ENCODE results near the gene NCK2. TPM values are rescaled to one million over a fixed set of nuclear protein-coding genes. Genes with fewer than 3 reads are reported as not detected.

The NCK2 gene
- total and polyA plus RNA-seq, 10 of the 15 experiments (the other 5 are each of a cell fraction or from before 2014, with no cell fraction given), result 1.2 to 30.9 (median 14.1) TPM

GRCh38 chr2:105722726-105723297 lies 21.9 kb upstream of the NCK2 start:
- WGBS (ENCODE audit: insufficient coverage, insufficient replicate concordance, low lambda C conversion rate, missing lambda C conversion rate), result 73% methylated on average over 11 of the region's 11 CpGs
- no peaks in the 10 kb centered on the region for H3K36me3 ChIP-seq (ENCODE audit: control insufficient read depth in 2 of 2, insufficient read depth in 2 of 2, low read length in 1 of 2)
- H3K27me3 ChIP-seq (replicated peaks in 1 of 2; ENCODE audit: control insufficient read depth in 2 of 2, insufficient read depth in 2 of 2, low read length in 1 of 2), result no peaks in the 10 kb centered on the region; a peak in 2 of 4 replicates
- DNase-seq (ENCODE audit: low read depth, low spot score) (no peak), FAIRE-seq (no peak), ATAC-seq (no peak)
- no peak overlapping the region for H3K9ac ChIP-seq (ENCODE audit: control insufficient read depth, insufficient read depth, low read length)
- H3K79me2 ChIP-seq (ENCODE audit: control insufficient read depth, insufficient read depth, low read length), result no peaks in the 10 kb centered on the region
- no TSS peak for BruUV-seq (replicated peaks)
- ChIA-PET RAD21 (ENCODE audit: unreplicated experiment) (no interaction called here), CTCF (no interaction called here), POLR2A (no interaction called here), SMC1A (ENCODE audit: uncharacterized antibody, unreplicated experiment) (no interaction called here)
- no peak overlapping the region for H3K4me2 ChIP-seq (ENCODE audit: control insufficient read depth, insufficient read depth)
- H3K4me1 ChIP-seq (ENCODE audit: control insufficient read depth, insufficient read depth, low read length), result no peaks in the 10 kb centered on the region
- no peaks in the 10 kb centered on the region for H4K20me1 ChIP-seq (ENCODE audit: control insufficient read depth, insufficient read depth)
- H3K9me3 ChIP-seq (replicated peaks; ENCODE audit: control insufficient read depth, insufficient read depth, low read length), result peaks cover 2% of the 10 kb centered on the region; the same call in 1 of the 3 replicates
- H3K27ac ChIP-seq (ENCODE audit: control insufficient read depth, insufficient read depth), result no peak overlapping the region
- in situ Hi-C loops (cut with MboI) (no loop called here), intact Hi-C loops (cut with micrococcal nuclease; ENCODE audit: unreplicated experiment) (no loop called here)
- TF ChIP-seq CHD4 (IDR thresholded peaks at IDR 0.05) (no peak), BCL11A (IDR thresholded peaks at IDR 0.05; ENCODE audit: low read depth, low read length) (no peak), POLR2AphosphoS5 (IDR thresholded peaks at IDR 0.05; ENCODE audit: low read length) (no peak), CREB1 (IDR thresholded peaks at IDR 0.05; ENCODE audit: low read depth) (no peak), HSF1 (IDR thresholded peaks at IDR 0.05; ENCODE audit: low read depth, low read length) (no peak), MEF2A (IDR thresholded peaks at IDR 0.05; ENCODE audit: insufficient read depth, low read depth, low read length) (no peak), STAT3 (IDR thresholded peaks at IDR 0.05; ENCODE audit: low read depth, low read length) (no peak), NFXL1 (IDR thresholded peaks at IDR 0.05; ENCODE audit: borderline replicate concordance) (no peak), RBBP5 (conservative IDR thresholded peaks at IDR 0.05) (no peak), IRF3 (IDR thresholded peaks at IDR 0.05) (no peak), MTA2 (IDR thresholded peaks at IDR 0.05; ENCODE audit: low read depth) (no peak), ESRRA (IDR thresholded peaks at IDR 0.05; ENCODE audit: low read length) (no peak), TCF7 (IDR thresholded peaks at IDR 0.05; ENCODE audit: borderline replicate concordance) (no peak), IRF5 (IDR thresholded peaks at IDR 0.05; ENCODE audit: borderline replicate concordance) (no peak), NRF1 (conservative IDR thresholded peaks at IDR 0.05; ENCODE audit: low read depth, low read length) (no peak), WRNIP1 (IDR thresholded peaks at IDR 0.05; ENCODE audit: borderline replicate concordance, low read depth, low read length) (no peak), HDAC2 (IDR thresholded peaks at IDR 0.05) (no peak)
- H3K4me3 ChIP-seq, result no peak overlapping the region
- no peak overlapping the region for H2AFZ ChIP-seq (ENCODE audit: control insufficient read depth, low read depth, low read length)

Data from GM12878 (cell line).